Measurements from ENCODE around the gene TMEM174. TPM values are rescaled to one million over a fixed set of nuclear protein-coding genes. Genes with fewer than 3 reads are reported as not detected.

Gene TMEM174
- total and polyA plus RNA-seq, 4 donors, result not detected

- H3K9me3 ChIP-seq (ENCODE audit: control insufficient read depth in 4 of 4, low read length in 3 of 4), result no peaks in the 10 kb centered on the region
- H3K9ac ChIP-seq (ENCODE audit: low read depth in 1 of 2, low read length in 2 of 2), result no peak overlapping the region
- H3K27ac ChIP-seq (ENCODE audit: low read depth in 1 of 2, low read length in 2 of 2), result no peak overlapping the region
- H3K4me1 ChIP-seq (ENCODE audit: control insufficient read depth in 4 of 4, insufficient read depth in 4 of 4, low read length in 3 of 4), result no peaks in the 10 kb centered on the region
- no peak for TF ChIP-seq SP1 (IDR thresholded peaks at IDR 0.05)
- no peak overlapping the region for H3K4me3 ChIP-seq (ENCODE audit: low read depth in 1 of 3, low read length in 3 of 3)
- H3K27me3 ChIP-seq (ENCODE audit: control insufficient read depth in 4 of 4, insufficient read depth in 4 of 4, low read length in 3 of 4), result no peaks in the 10 kb centered on the region
- no peak for DNase-seq (ENCODE audit: low spot score)
- WGBS, result 70% methylated on average over 15 of the region's 15 CpGs
- H3K36me3 ChIP-seq (ENCODE audit: control insufficient read depth in 4 of 4, insufficient read depth in 3 of 4, low read depth in 1 of 4, low read length in 3 of 4), result no peaks in the 10 kb centered on the region
Measured at GRCh38 chr5:73136055-73136562, 36.9 kb upstream of the TMEM174 start.

GRCh38 chr5:73137563-73138530 is 35.1 kb upstream of the TMEM174 start:
- no peak for TF ChIP-seq JUND (IDR thresholded peaks at IDR 0.05)
- no peak for TF ChIP-seq SP1 (IDR thresholded peaks at IDR 0.05)
- no peak for TF ChIP-seq HNF4G (IDR thresholded peaks at IDR 0.05)
- no peak for TF ChIP-seq ZBTB33 (IDR thresholded peaks at IDR 0.05)
- no peak for TF ChIP-seq TAF1 (conservative IDR thresholded peaks at IDR 0.05)
- TF ChIP-seq ATF3 (IDR thresholded peaks at IDR 0.05), result no peak
- no peak for TF ChIP-seq CTCF (IDR thresholded peaks at IDR 0.05; ENCODE audit: low read depth, low read length, missing input control)
- no peak for TF ChIP-seq FOXA2 (IDR thresholded peaks at IDR 0.05)
- TF ChIP-seq NR2F2 (IDR thresholded peaks at IDR 0.05), result no peak
- TF ChIP-seq EGR1 (IDR thresholded peaks at IDR 0.05; ENCODE audit: low read depth in 2 of 2), result no peak
- TF ChIP-seq FOXA1 (IDR thresholded peaks at IDR 0.05), result no peak
- TF ChIP-seq HNF4A (conservative IDR thresholded peaks at IDR 0.05), result no peak
- TF ChIP-seq REST (IDR thresholded peaks at IDR 0.05), result no peak
- TF ChIP-seq MAX (IDR thresholded peaks at IDR 0.05), result no peak
- no peak for TF ChIP-seq YY1 (IDR thresholded peaks at IDR 0.05)
- TF ChIP-seq RXRA (IDR thresholded peaks at IDR 0.05), result no peak
- no peak for TF ChIP-seq RAD21 (IDR thresholded peaks at IDR 0.05)
- no peak for TF ChIP-seq GABPA (IDR thresholded peaks at IDR 0.05 in 1 of 2, conservative IDR thresholded peaks at IDR 0.05 in 1 of 2)
- DNase-seq (ENCODE audit: low spot score), result no peak
- no peaks in the 10 kb centered on the region for H3K4me1 ChIP-seq (ENCODE audit: control insufficient read depth in 4 of 4, insufficient read depth in 4 of 4, low read length in 3 of 4)
- no peaks in the 10 kb centered on the region for H3K9me3 ChIP-seq (ENCODE audit: control insufficient read depth in 4 of 4, low read length in 3 of 4)
- H3K9ac ChIP-seq (ENCODE audit: low read depth in 1 of 2, low read length in 2 of 2), result no peak overlapping the region
- H3K4me3 ChIP-seq (ENCODE audit: low read depth in 1 of 3, low read length in 3 of 3), result no peak overlapping the region
- no peak overlapping the region for H3K27ac ChIP-seq (ENCODE audit: low read depth in 1 of 2, low read length in 2 of 2)
- no peaks in the 10 kb centered on the region for H3K27me3 ChIP-seq (ENCODE audit: control insufficient read depth in 4 of 4, insufficient read depth in 4 of 4, low read length in 3 of 4)
- 92% methylated on average over 10 of the region's 10 CpGs for WGBS
- H3K36me3 ChIP-seq (ENCODE audit: control insufficient read depth in 4 of 4, insufficient read depth in 3 of 4, low read depth in 1 of 4, low read length in 3 of 4), result no peaks in the 10 kb centered on the region
